Measurements from ENCODE around the gene RAPGEFL1.
A peak's percentile ranks its signal among the peaks of the same experiment; 100 is the strongest.
"Not testable (repeated sequence)": the region's sequence is repeated elsewhere in the genome, so short reads cannot be mapped to it uniquely, and the experiment has no call there.

Gene RAPGEFL1

GRCh38 chr17:40173778-40174135 is 3.5 kb upstream of the RAPGEFL1 start:
- no peak for DNase-seq (ENCODE audit: low read depth)

DNA sequence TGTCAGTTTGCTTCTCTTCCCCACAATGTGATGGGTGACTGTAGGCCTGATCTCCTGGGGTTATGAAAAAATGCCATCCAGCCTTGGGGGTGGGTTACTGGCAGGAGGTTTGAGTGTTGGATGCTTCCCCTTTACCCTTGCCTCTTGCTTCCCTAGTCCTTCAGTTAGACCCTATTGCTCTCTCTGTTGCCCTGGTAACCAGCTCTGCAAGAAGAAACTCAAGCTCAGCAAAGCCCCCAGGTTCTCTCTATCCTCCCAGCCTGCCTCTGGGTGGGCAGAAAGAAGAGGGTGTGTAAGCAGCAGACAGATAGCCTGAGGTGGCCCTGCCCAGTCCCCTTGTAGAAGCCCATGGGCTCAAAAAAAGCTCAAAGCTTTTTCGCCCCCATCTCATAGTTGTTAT is 2.8 kb upstream of the RAPGEFL1 start:
- no peak for DNase-seq (ENCODE audit: low read depth)

DNA sequence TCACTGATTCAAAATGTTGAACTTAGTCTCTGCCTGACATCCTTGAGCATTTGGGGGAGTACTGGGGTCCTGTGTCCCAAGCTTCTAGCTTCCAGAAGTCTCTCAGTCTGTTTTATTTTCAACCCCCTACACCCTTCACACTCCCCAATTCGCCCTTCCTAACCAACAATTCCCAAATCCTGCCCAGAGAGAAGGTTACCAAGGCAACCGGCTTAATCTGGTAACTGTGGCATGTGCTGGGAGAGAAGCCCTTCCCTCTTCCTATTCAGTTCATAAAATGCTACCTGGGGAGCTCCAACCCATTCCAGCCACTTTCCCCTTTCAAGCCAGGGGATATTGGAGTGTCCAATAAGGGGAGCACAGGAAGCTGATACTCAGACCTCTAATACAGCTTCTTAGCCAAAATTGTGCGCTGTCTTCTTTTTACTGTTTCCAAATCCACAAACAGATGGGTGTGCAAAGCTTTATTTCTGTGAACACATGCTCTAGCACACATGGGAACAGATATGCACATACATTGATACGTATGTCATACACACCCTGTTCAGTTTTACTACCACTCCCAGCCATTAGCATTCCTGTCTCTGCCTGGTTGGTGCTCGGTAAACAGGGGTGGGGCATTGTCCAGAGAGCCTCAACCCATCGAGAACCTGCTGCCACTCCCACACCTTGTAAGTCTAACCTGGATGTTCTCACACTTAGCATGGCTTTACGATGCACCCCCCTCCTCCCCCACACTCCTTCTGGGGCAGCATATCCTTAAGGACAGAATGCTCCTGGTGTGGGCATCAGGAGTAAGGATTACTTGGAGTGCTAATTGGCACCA is 1.1 kb upstream of the RAPGEFL1 start:
- DNase-seq (ENCODE audit: low read depth) = no peak

- no peak for DNase-seq (ENCODE audit: low read depth)
Measured at GRCh38 chr17:40176754-40177110, 538 bp upstream of the RAPGEFL1 start.

DNA sequence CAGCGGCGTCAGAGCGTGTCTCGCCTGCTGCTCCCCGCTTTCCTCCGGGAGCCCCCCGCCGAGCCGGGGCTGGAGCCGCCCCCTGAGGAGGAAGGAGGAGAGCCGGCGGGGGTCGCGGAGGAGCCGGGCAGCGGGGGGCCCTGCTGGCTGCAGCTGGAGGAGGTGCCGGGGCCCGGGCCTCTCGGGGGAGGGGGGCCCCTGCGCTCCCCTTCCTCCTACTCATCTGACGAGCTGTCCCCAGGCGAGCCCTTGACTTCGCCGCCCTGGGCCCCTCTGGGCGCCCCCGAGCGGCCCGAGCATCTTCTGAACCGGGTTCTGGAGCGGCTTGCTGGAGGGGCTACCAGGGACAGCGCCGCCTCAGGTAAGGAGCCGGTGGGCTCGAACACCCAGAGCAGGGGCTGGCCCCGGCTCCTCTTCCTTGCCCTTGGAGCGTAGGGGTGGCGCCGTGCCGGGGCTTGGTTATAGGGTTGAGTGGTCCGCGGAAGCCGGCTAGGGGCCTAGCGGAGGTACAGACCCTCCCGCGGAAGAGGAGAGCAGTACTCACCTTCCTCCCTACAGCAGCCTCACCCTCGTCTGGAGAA is 841 bp downstream of the RAPGEFL1 start:
- no peak for DNase-seq (ENCODE audit: low read depth)

GRCh38 chr17:40178660-40179059 is 1.4 kb downstream of the RAPGEFL1 start:
- DNase-seq (ENCODE audit: low read depth) = no peak

DNA sequence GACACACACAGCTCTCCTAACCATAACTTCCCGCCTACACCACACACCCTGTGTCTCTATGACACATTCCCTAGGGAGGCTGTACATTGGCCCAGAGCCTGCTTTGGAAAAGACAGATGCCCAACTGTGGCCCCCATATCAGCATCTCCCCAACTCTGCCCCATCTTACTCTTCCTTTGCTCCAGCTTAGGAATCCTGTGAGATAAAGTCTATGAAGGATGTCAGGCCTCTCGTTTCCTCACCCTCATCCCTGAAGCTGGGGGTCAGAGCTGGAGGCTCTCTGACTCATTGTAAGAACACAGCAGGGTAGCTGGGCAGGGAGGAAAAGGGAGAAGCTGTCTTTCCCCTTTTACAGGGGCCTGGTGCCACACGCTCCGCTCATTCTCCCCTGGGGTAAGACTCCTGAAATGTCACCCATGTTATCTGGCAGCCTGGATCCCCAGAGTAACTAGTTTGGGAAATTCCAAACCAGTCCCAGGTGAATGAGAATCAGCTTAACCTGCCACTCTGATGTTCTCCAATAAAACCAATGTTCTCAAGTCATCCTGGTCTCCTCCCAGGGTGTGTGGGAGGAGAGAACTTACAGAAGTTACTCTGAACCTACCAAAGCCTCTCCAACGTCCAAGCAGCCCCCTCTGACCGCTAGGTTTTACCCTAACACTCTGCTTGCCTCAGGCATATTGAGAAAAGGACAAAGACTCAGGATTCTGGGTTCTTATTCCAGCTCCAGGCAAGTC is 2.8 kb downstream of the RAPGEFL1 start:
- no peak for DNase-seq (ENCODE audit: low read depth)

DNA sequence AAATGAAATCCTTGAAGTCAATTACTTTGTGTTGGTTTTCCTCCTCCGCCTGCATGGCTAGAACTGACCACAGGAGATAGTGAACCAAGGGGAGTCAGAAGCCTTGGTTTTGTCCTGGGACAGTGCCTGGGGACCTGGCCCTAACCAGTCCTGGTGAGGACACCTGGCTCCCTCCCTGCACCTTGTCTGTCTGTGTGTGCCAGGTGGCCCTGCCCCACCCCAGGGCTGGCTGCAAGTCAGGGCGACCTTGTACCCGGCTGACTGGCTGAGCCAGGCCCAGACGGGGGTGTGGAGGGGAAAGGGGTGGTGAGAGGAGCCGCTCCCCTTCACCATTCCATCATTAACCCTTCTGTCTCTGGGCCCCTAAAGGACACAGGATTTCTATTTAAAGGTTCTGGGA is 3.4 kb downstream of the RAPGEFL1 start:
- no peak for DNase-seq (ENCODE audit: low read depth)

DNA sequence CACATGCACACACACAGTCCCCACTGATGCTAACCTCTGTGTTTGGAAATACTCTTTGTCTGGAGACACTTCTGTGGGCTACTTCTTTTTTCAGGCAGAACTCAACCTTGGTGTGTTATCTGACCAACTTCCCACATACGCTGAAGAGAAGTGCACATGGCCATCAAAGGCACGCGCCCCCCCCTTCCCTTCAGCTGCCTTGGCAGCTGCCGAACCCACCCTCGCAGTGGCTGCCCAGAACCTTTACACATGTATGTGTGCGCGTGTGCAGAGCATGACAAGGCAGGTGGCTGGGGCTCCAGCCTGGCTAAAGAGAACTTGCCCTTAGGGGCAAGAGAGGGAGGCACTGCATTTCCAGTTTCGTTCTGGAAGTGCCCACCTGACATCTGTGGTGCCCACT is 3.9 kb downstream of the RAPGEFL1 start:
- no peak for DNase-seq (ENCODE audit: low read depth)

DNA sequence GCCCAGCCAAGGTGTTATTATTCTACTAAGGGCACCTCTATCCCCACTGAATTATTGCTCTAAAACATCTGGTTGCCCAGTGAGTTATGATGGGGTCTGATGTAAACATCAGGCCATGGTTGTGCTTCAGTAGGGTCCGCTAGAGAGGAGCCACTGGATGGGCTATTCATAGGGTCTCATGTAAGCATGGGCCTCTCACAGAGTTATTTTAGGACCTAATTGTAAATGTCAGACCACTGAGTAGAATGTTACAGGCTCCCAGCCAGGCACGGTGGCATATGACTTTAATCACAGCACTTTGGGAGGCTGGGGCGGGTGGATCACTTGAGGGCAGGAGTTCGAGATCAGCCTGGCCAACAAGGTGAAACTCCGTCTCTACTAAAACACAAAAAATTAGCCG is 5.3 kb downstream of the RAPGEFL1 start:
- DNase-seq (ENCODE audit: low read depth) = no peak

GRCh38 chr17:40187238-40187637 is 10.0 kb downstream of the RAPGEFL1 start:
- no peak for DNase-seq (ENCODE audit: low read depth)

DNA sequence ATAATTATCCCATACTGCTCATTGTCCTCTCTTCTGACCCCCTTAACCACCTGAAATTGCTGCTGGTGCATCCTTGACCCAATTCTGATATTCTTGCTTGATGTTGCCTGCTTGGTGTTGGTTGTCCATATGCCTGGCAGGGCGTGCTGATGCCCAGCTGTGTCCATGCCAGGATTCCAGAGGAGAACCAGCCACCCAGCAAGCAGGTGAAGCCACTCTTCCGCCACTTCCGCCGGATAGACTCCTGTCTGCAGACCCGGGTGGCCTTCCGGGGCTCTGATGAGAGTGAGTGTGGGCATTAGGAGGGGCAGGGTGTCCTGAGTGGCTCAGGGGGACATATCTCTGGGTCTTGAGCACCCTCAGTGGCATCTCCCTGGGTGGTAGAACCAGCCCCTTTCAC is 11.4 kb downstream of the RAPGEFL1 start:
- DNase-seq (ENCODE audit: low read depth) = no peak

- DNase-seq (ENCODE audit: low read depth) = no peak
Measured at GRCh38 chr17:40190197-40191021, 13.1 kb downstream of the RAPGEFL1 start.

DNA sequence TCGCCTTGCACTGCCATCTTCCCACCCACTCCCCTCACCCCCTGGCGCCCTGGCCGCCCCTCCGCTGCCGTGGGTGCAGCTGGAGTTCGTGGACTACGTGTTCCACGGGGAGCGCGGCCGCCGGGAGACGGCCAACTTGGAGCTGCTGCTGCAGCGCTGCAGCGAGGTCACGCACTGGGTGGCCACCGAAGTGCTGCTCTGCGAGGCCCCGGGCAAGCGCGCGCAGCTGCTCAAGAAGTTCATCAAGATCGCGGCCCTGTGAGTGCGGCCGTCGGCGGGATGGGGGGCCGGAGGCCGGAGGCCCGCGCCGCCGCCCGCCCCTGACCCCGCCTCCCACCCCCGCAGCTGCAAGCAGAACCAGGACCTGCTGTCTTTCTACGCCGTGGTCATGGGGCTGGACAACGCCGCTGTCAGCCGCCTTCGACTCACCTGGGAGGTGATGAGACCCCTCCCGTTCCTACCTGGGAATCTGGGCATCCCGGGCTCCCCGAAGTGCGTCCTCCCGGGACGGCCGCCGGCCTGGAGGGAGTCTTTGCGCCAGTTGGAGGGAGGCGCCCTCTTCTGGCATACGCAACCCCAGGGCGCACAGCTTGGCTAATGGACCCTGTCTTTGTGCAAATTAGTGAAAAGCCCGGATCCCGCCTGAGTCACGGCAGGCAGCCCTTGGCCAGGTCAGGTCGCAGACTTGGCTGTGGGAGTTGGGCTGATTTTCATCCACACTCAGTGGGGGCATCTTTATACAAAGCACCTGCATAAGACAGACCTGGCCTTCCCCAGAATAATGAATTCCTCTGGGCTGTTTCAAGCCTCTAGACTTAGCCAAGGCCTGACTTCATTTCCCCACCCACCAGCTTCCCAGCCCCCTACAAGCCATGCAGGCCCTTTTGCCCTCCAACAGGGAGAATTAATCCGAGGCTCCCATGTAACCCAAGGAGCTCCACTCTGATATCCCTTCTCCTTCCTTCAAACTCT is 14.3 kb downstream of the RAPGEFL1 start:
- DNase-seq (ENCODE audit: low read depth) = peak; percentile 59

DNA sequence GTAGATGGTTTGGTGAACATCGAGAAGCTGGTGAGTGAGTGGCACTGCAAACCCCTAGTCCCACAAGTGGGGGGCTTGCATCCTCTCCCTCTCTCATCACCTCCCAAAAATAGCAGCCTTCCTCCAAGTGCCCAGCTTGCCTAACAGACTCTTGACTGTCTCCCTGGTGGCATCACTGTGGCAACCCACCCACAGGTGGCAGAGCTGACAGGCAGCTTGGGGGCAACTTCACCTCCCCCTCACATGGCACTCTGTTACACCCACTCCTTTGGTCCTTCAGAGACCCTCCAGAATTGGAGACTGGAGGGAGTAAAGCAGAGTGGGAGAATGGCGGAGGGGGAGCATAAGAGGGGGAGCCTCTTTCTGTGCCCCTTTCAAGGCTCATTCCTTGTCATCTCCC is 15.7 kb downstream of the RAPGEFL1 start:
- no peak for DNase-seq (ENCODE audit: low read depth)

- DNase-seq (ENCODE audit: low read depth) = no peak
Measured at GRCh38 chr17:40194821-40195220, 17.6 kb downstream of the RAPGEFL1 start.

GRCh38 chr17:40197550-40197949 is 20.3 kb downstream of the RAPGEFL1 start:
- DNase-seq (ENCODE audit: low read depth) = no peak

DNA sequence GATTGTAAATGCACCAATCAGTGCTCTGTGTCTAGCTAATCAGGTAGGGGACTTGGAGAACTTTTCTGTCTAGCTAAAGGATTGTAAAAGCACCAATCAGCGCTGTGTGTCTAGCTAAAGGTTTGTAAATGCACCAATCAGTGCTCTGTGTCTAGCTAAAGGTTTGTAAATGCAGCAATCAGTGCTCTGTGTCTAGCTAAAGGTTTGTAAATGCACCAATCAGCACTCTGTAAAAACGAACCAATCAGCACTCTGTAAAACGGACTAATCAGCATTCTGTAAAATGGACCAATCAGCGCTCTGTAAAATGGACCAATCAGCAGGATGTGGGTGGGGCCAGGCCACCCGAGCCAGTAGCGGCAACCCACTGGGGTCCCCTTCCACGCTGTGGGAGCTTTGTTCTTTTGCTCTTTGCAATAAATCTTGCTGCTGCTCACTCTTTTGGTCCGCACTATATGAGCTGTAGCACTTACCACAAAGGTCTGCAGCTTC is 20.7 kb downstream of the RAPGEFL1 start:
- not testable (repeated sequence) for DNase-seq (ENCODE audit: low read depth)

DNA sequence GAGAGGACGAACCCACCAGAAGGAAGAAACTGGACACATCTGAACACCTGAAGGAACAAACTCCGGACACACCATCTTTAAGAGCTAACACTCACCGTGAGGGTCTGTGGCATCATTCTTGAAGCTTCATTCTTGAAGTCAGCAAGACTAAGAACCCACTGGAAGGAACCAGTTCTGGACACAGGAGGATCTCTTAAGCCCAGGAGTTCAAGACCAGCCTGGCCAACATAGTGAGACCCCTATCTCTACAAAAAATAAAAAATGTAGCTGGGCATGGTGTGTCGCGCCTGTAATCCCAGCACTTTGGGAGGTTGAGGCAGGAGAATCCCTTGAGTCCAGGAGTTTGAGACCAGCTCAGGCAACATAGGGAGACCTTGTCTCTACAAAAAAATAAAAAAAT is 21.3 kb downstream of the RAPGEFL1 start:
- no peak for DNase-seq (ENCODE audit: low read depth)

GRCh38 chr17:40203131-40203530 is 25.9 kb downstream of the RAPGEFL1 start:
- DNase-seq (ENCODE audit: low read depth) = no peak

- not testable (repeated sequence) for DNase-seq (ENCODE audit: low read depth)
Measured at GRCh38 chr17:40206193-40206592, 28.9 kb downstream of the RAPGEFL1 start.

All from GM04504 (cell line).